Neural progenitor cell (in vitro differentiated cells): ENCODE results near the gene TANC1. TPM values are rescaled to one million over a fixed set of nuclear protein-coding genes. Genes with fewer than 3 reads are reported as not detected.

Source experiments
- DNase-seq: peaks from one replicate; pipeline ENCODE4 v3.0.0-alpha.2; 2016; ENCODE audit warnings: low spot score
- H2AFZ ChIP-seq: fragments of 200-600 bp; sonication (generic); replicated peaks from 2 replicates; pipeline ENCODE4 v1.6.1; 2016; ENCODE audit warnings: antibody characterized with exemption
- H3F3A ChIP-seq: fragments of 200-600 bp; sonication (generic); 2 replicates; pipeline ENCODE4 v1.6.1; 2016; ENCODE audit warnings: antibody characterized with exemption, low read depth
- H3K27ac ChIP-seq: fragments of 200-600 bp; sonication (generic); 2 replicates; pipeline ENCODE4 v1.5.1; 2016; ENCODE audit warnings: mild to moderate bottlenecking
- H3K27me3 ChIP-seq: fragments of 200-600 bp; sonication (generic); 2 replicates; pipeline ENCODE4 v1.6.1; 2016; ENCODE audit warnings: mild to moderate bottlenecking, moderate library complexity
- H3K36me3 ChIP-seq: fragments of 200-600 bp; sonication (generic); 2 replicates; pipeline ENCODE4 v1.5.1; 2016
- H3K4me1 ChIP-seq: fragments of 200-600 bp; sonication (generic); 2 replicates; pipeline ENCODE4 v1.6.1; 2016; ENCODE audit warnings: mixed run types
- H3K4me2 ChIP-seq: fragments of 200-600 bp; sonication (generic); 2 replicates; pipeline ENCODE4 v1.6.1; 2016
- H3K4me3 ChIP-seq: fragments of 200-600 bp; sonication (generic); 2 replicates; pipeline ENCODE4 v1.5.1; 2016
- H3K79me2 ChIP-seq: fragments of 200-600 bp; sonication (generic); 2 replicates; pipeline ENCODE4 v1.6.1; 2016; ENCODE audit warnings: low read depth
- H3K9ac ChIP-seq: fragments of 200-600 bp; sonication (generic); 2 replicates; pipeline ENCODE4 v1.6.1; 2016
- H3K9me3 ChIP-seq: fragments of 200-600 bp; sonication (generic); 2 replicates; pipeline ENCODE4 v1.5.1; 2016; ENCODE audit warnings: low read depth
- H4K20me1 ChIP-seq: fragments of 200-600 bp; sonication (generic); 2 replicates; pipeline ENCODE4 v1.6.1; 2016; ENCODE audit warnings: low read depth
- H3K27ac Mint-ChIP-seq: 3 replicates; pipeline ENCODE4 v1.8.0; 2021; ENCODE audit warnings: mixed read lengths
- H3K27me3 Mint-ChIP-seq: 2 replicates; pipeline ENCODE4 v1.8.0; 2022; ENCODE audit warnings: low read depth, mild to moderate bottlenecking, inconsistent platforms, moderate library complexity, mixed read lengths; ENCODE audit not compliant: insufficient read depth
- H3K36me3 Mint-ChIP-seq: 3 replicates; pipeline ENCODE4 v1.8.0; 2021; ENCODE audit warnings: mixed read lengths
- H3K4me1 Mint-ChIP-seq: 3 replicates; pipeline ENCODE4 v1.8.0; 2021; ENCODE audit warnings: mixed read lengths
- H3K4me3 Mint-ChIP-seq: 3 replicates; pipeline ENCODE4 v1.8.0; 2021; ENCODE audit warnings: mild to moderate bottlenecking, moderate library complexity, mixed read lengths
- H3K9me3 Mint-ChIP-seq: 3 replicates; pipeline ENCODE4 v1.8.0; 2020; ENCODE audit warnings: mixed read lengths
- CTCF ChIP-seq: fragments of 200-600 bp; sonication (generic); IDR thresholded peaks from 2 replicates; pipeline ENCODE4 v1.5.1; 2017; ENCODE audit warnings: antibody characterized with exemption, mild to moderate bottlenecking
- EZH2 ChIP-seq: fragments of 200-600 bp; sonication (generic); IDR thresholded peaks from 2 replicates; pipeline ENCODE4 v1.6.1; 2017; ENCODE audit warnings: antibody characterized with exemption, mild to moderate bottlenecking, moderate library complexity
- EZH2phosphoT487 ChIP-seq: fragments of 200-600 bp; sonication (generic); IDR thresholded peaks from 2 replicates; pipeline ENCODE4 v1.6.1; 2017; ENCODE audit warnings: antibody characterized with exemption
- total RNA-seq: library from RNA; depleted of rRNA; stranded (reverse); fragments of >200 nt; gene quantifications from 2 replicates; pipeline ENCODE4 v1.2.3, GENCODE V29; 2015; ENCODE audit warnings: low replicate concordance

The TANC1 gene
- total RNA-seq, 1 donor from 2014 or later: 11.9 TPM

- no peak overlapping the region for H3K27ac ChIP-seq
- Mint-ChIP-seq H3K4me3 (no peak overlapping the region), H3K4me1 (peaks cover 17% of the 10 kb centered on the region), H3K27ac (no peak overlapping the region), H3K27me3 (no peaks in the 10 kb centered on the region), H3K36me3 (peaks cover 2% of the 10 kb centered on the region), H3K9me3 (peaks cover 16% of the 10 kb centered on the region)
- peaks cover 3% of the 10 kb centered on the region for H3F3A ChIP-seq
- H3K27me3 ChIP-seq: no peaks in the 10 kb centered on the region
- H3K9ac ChIP-seq: no peak overlapping the region
- DNase-seq: no peak
- H2AFZ ChIP-seq: no peak overlapping the region
- H3K4me1 ChIP-seq: peaks cover 3% of the 10 kb centered on the region
- H3K36me3 ChIP-seq: no peaks in the 10 kb centered on the region
- no peaks in the 10 kb centered on the region for H3K9me3 ChIP-seq
- H3K79me2 ChIP-seq: no peaks in the 10 kb centered on the region
- no peak overlapping the region for H3K4me2 ChIP-seq
- no peak overlapping the region for H3K4me3 ChIP-seq
- no peak for TF ChIP-seq EZH2
- no peak for TF ChIP-seq CTCF
- no peak for TF ChIP-seq EZH2phosphoT487
- H4K20me1 ChIP-seq: no peaks in the 10 kb centered on the region
Measured at GRCh38 chr2:158928515-158928914, 39.9 kb upstream of the TANC1 start.

- H3K4me1 Mint-ChIP-seq: peaks cover 13% of the 10 kb centered on the region
- no peak overlapping the region for H3K27ac Mint-ChIP-seq
- H3K4me3 ChIP-seq: no peak overlapping the region
- no peaks in the 10 kb centered on the region for H3K4me1 ChIP-seq
- H3K4me2 ChIP-seq: no peak overlapping the region
- H3K9me3 Mint-ChIP-seq: peaks cover 16% of the 10 kb centered on the region
- H2AFZ ChIP-seq: no peak overlapping the region
- H3F3A ChIP-seq: no peaks in the 10 kb centered on the region
- H3K36me3 Mint-ChIP-seq: peaks cover 2% of the 10 kb centered on the region
- no peaks in the 10 kb centered on the region for H3K27me3 Mint-ChIP-seq
- no peaks in the 10 kb centered on the region for H3K9me3 ChIP-seq
- no peaks in the 10 kb centered on the region for H3K79me2 ChIP-seq
- no peak for DNase-seq
- no peaks in the 10 kb centered on the region for H3K36me3 ChIP-seq
- H4K20me1 ChIP-seq: no peaks in the 10 kb centered on the region
- no peak for TF ChIP-seq CTCF
- no peak for TF ChIP-seq EZH2phosphoT487
- H3K9ac ChIP-seq: no peak overlapping the region
- H3K27me3 ChIP-seq: no peaks in the 10 kb centered on the region
- H3K4me3 Mint-ChIP-seq: no peak overlapping the region
- H3K27ac ChIP-seq: no peak overlapping the region
Measured at GRCh38 chr2:158928965-158929364, 39.5 kb upstream of the TANC1 start.

- peaks cover 10% of the 10 kb centered on the region for H3K4me1 ChIP-seq
- H3K79me2 ChIP-seq: no peaks in the 10 kb centered on the region
- H3K4me2 ChIP-seq: no peak overlapping the region
- H4K20me1 ChIP-seq: no peaks in the 10 kb centered on the region
- H3K36me3 Mint-ChIP-seq: peaks cover 2% of the 10 kb centered on the region
- TF ChIP-seq EZH2 (no peak), CTCF (no peak), EZH2phosphoT487 (no peak)
- peaks cover 2% of the 10 kb centered on the region for H3K27me3 Mint-ChIP-seq
- no peak overlapping the region for H3K27ac Mint-ChIP-seq
- H3F3A ChIP-seq: no peaks in the 10 kb centered on the region
- H2AFZ ChIP-seq: no peak overlapping the region
- H3K9me3 Mint-ChIP-seq: peaks cover 16% of the 10 kb centered on the region
- H3K9me3 ChIP-seq: no peaks in the 10 kb centered on the region
- H3K4me1 Mint-ChIP-seq: peaks cover 11% of the 10 kb centered on the region
- no peak overlapping the region for H3K27ac ChIP-seq
- H3K4me3 ChIP-seq: no peak overlapping the region
- H3K4me3 Mint-ChIP-seq: no peak overlapping the region
- no peak for DNase-seq
- H3K27me3 ChIP-seq: no peaks in the 10 kb centered on the region
- no peaks in the 10 kb centered on the region for H3K36me3 ChIP-seq
- H3K9ac ChIP-seq: no peak overlapping the region
Measured at GRCh38 chr2:158931572-158931971, 36.9 kb upstream of the TANC1 start.
